HG02798 (cell line): ENCODE data around the gene SCYGR4.
"Not testable (repeated sequence)": the region's sequence is repeated elsewhere in the genome, so short reads cannot be mapped to it uniquely, and the experiment has no call there.

Experiments used
- ATAC-seq: cut with Tn5 transposase; IDR thresholded peaks from one replicate; pipeline ENCODE4 v1.9.1; 2021; ENCODE audit warnings: mild to moderate bottlenecking; ENCODE audit not compliant: unreplicated experiment, poor library complexity

The SCYGR4 gene

GRCh38 chr2:227661025-227661649 is 43.8 kb downstream of the SCYGR4 start:
- ATAC-seq: no peak

- ATAC-seq: no peak
Measured at GRCh38 chr2:227661827-227662226, 44.5 kb downstream of the SCYGR4 start.

- no peak for ATAC-seq
Measured at GRCh38 chr2:227665189-227665940, 48.1 kb downstream of the SCYGR4 start.

GRCh38 chr2:227666631-227667170 is 49.4 kb downstream of the SCYGR4 start, which contains the start of gene SCYGR5:
TSS of gene SCYGR5 (plus strand) at chr2:227666804. CDS start at chr2:227666804, 0 bp downstream.
- not testable (repeated sequence) for ATAC-seq
